ENCODE measurements around the gene ZNF276.
"Not testable (repeated sequence)": the region's sequence is repeated elsewhere in the genome, so short reads cannot be mapped to it uniquely, and the experiment has no call there.

The ZNF276 gene

DNA sequence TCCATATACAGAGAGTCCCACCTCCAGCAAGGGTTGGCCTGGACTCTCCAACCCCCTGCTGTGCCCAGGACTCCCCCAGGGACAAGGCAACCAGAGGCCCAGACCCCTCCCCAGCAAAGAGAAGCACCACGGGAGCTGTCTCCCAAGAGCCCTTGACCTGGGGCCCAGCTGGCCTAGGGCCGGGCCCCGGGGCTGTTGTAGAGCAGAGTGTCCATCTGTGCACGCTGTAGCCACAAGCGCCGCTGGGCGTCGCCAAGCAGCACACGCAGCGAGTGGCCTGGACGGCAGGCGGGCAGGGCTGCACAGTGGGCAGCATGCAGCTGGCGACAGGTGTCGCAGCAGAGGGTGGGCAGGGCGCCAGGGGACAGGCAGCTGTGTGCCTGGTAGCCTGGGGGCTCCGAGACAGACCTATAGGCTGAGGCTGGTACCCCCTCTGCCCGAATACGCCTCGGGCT lies 24.1 kb upstream of the ZNF276 start:
- H3K4me3 ChIP-seq (ENCODE audit: control insufficient read depth, low read depth, low read length), result no peak overlapping the region
- DNase-seq (ENCODE audit: low read depth), result no peak
- TF ChIP-seq, protein P1, sequence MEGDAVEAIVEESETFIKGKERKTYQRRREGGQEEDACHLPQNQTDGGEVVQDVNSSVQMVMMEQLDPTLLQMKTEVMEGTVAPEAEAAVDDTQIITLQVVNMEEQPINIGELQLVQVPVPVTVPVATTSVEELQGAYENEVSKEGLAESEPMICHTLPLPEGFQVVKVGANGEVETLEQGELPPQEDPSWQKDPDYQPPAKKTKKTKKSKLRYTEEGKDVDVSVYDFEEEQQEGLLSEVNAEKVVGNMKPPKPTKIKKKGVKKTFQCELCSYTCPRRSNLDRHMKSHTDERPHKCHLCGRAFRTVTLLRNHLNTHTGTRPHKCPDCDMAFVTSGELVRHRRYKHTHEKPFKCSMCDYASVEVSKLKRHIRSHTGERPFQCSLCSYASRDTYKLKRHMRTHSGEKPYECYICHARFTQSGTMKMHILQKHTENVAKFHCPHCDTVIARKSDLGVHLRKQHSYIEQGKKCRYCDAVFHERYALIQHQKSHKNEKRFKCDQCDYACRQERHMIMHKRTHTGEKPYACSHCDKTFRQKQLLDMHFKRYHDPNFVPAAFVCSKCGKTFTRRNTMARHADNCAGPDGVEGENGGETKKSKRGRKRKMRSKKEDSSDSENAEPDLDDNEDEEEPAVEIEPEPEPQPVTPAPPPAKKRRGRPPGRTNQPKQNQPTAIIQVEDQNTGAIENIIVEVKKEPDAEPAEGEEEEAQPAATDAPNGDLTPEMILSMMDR (conservative IDR thresholded peaks at IDR 0.05; ENCODE audit: control insufficient read depth, insufficient read depth, low read depth, low read length), result no peak

DNA sequence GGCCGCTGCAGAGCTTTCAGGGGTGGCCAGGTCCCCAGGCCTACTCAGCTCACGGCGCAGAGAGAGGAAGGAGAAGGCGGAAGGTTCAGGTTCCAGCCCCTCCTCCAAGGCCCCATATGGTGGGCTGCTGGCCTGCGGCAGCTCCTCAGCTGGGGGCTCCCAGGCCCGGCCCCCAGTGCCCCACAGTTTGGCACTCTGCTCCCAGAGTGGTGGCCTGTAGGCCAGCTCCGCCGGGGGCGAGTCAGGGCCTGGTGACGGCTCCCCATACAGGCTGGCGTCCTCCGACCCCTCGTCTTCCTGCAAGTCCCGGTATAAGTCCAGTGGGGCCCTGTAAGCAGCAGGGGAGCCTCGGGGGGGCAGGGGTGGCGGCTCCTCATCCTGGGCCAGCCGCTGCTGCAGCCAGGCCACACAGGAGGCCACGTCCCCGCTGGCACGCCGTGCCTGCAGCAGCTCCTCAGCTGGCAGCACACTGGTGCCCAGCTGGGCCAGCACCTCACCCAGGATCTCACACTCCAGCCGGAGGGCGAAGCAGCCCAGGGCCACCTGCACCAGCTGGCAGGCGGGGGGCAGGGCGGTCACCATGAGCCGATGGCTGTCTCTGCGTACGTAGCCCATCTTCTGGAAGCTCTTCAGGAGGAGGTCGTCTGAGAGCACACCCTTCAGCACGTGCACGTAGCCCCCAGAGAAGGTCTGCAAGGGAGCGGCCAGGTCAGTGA lies 23.6 kb upstream of the ZNF276 start:
- TF ChIP-seq, protein P1 (conservative IDR thresholded peaks at IDR 0.05; ENCODE audit: control insufficient read depth, insufficient read depth, low read depth, low read length), result no peak

DNA sequence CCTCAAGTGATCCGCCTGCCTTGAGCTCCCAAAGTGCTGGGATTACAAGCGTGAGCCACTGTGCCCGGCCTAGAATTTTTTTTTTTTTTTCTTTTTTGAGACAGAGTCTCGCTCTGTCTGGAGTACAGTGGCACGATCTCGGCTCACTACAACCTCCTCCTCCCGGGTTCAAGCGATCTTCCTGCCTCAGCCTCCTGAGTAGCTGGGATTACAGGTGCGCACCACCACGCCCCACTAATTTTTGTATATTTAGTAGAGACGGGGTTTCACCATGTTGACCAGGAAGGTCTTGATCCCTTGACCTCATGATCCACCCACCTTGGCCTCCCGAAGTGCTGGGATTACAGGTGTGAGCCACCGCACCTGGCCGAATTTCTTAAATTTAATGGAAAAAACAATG lies 22.6 kb upstream of the ZNF276 start:
- DNase-seq (ENCODE audit: low read depth); H3K4me3 ChIP-seq (ENCODE audit: control insufficient read depth, low read depth, low read length): not testable (repeated sequence)

More for the DNA sequence above, 23.6 kb upstream of the ZNF276 start:
- DNase-seq (ENCODE audit: low read depth), result no peak
- H3K4me3 ChIP-seq (ENCODE audit: control insufficient read depth, low read depth, low read length), result no peak overlapping the region

DNA sequence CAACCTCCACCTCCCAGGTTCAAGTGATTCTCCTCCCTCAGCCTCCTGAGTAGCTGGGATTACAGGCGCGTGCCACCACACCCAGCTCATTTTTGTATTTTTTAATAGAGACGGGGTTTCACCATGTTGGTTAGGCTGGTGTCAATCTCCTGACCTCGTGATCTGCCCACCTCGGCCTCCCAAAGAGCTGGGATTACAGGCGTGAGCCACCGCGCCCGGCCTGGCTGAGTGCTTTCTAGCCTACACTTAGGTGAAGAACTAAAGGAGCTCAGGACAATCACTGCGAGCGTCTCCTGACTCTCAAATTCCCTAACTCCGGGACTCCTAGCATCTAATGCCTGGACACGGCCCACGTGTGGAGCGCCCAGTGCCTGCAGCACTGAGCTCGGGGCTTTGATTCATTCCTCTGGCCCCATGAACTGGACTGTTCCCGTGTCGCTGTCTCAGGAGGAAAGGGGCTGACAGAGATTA lies 21.7 kb upstream of the ZNF276 start:
- DNase-seq (ENCODE audit: low read depth), result not testable (repeated sequence)

DNA sequence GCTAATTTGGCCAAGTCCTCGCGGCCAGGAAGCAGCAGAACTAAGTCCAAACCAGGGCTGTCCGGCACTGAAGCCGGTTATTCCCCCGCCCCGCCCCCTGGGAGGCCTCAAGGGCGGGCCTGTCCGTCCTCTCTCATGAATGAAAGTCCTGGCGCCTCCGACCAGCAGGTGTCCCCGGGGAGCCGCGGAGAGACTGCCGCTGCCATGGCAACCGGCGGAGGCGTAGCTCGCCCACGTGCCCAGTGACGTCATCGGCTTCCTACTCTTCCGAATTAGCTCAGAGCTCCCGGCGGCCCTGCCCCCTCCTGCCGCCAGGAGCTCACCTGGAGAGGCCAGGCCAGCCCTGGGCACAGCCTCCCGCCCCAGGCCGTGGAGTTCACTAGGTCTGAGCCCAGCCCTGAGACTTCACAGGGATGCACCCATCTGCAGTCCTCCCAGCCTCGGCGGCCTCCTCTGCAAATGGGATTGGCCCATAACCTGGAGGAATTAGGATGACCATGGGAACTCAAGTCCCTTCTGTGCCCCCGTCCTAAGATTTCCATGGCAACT lies 21.2 kb upstream of the ZNF276 start:
- TF ChIP-seq, protein P1 (conservative IDR thresholded peaks at IDR 0.05; ENCODE audit: control insufficient read depth, insufficient read depth, low read depth, low read length), result peak; percentile 42
- DNase-seq (ENCODE audit: low read depth), result peak; percentile 96
- peak overlapping the region; percentile 63 for H3K4me3 ChIP-seq (ENCODE audit: control insufficient read depth, low read depth, low read length)

More for the DNA sequence above, 21.7 kb upstream of the ZNF276 start:
- H3K4me3 ChIP-seq (ENCODE audit: control insufficient read depth, low read depth, low read length), result not testable (repeated sequence)

DNA sequence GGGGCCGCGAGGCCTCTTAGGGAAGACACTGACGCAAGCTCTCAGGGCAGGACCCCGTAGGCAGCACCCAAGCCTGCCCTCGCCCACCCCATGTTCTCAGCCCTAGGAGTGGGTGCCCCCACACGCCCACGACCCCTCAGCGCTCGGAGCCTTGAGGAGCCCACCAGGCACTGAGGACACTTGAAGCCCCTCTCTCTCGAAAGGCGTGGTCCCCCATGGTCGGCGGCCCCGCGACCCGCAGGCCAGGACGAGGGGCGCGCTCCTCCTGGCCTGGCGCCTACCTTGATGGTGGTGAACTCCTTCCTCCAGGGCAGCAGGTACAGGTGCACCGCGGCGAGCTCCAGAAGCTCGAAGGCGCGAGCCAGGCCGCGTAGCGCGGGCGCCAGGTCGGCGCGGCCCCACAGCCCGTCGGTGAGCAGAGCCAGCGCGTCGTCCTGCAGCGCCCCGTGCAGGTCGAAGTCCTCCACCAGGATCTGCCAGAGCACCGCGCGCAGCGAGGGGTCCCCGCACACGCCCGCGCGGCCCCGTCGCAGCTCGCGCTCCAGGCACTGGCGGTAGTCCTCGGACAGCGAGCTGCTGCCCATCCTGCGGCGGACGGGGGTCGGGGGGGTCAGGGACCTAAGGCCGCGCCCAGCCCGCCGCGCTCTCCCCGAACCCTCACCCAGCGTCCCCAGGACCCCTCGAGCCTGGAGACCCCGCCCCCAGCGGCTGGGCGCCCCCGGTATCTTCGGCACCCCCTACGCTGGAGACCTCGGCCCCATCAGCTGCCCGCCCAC lies 20.5 kb upstream of the ZNF276 start:
- DNase-seq (ENCODE audit: low read depth), result no peak
- TF ChIP-seq, protein P1 (conservative IDR thresholded peaks at IDR 0.05; ENCODE audit: control insufficient read depth, insufficient read depth, low read depth, low read length), result no peak
- peak overlapping the region; percentile 63 for H3K4me3 ChIP-seq (ENCODE audit: control insufficient read depth, low read depth, low read length)

DNA sequence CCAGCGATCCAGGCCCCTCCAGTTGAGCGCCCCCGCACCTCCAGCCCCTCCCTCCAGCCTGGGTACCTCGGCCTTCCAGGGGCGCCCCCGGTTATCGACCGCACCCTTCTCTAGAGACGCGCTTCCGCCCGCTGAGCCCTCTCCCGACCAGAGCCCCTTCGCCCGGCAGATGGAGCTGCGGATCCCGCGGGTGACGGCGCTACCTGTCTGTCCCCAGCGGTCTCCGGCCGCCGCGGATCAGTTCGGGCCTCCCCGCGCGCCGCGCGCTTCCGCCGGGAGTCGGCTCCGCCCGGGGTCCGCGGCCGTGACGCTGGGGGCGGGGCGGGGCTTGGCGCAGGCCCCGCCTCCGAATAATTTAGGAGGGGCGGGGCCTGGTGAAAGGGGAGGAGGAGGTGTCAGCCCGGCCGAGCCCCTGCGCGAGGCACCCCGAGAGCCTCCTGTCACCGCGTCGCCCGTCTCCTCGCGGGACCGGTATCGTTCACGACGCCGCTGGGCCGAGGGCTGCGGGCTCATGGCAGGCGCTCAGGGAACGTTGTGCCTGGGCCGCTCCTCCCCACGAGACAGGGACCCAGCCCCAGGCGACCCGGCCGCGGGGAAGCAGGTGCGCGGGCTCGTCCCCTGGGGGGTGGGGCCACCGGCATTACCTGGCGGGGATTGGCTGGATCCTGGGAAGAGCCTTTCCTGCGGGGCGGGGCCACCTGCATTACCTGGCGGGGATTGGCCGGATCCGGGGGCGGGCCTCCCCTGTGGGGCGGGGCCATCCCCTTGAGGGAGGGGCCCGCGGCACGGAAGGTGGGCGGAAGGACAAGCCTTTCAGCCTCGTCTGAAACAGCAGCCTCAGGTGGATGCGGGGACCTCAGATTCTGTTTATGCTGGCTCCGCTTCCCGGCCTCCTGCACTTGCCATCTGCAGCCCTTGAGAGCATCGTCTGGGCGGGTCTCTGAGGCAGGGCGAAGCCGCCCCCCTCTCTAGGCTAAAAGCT lies 19.6 kb upstream of the ZNF276 start, which contains the start of gene SPATA2L:
Gene SPATA2L, minus strand, starts transcription at position 281 of the 982 bp plus-strand sequence. CDS start 473 bp downstream, outside the sequence.
- TF ChIP-seq, protein P1 (conservative IDR thresholded peaks at IDR 0.05; ENCODE audit: control insufficient read depth, insufficient read depth, low read depth, low read length), result no peak
- DNase-seq (ENCODE audit: low read depth), result no peak
- peak within 1 kb of the TSS; percentile 63 for H3K4me3 ChIP-seq (ENCODE audit: control insufficient read depth, low read depth, low read length)
